ENCODE measurements around the gene ARF5. TPM values are rescaled to one million over a fixed set of nuclear protein-coding genes. Genes with fewer than 3 reads are reported as not detected.
A peak's percentile ranks its signal among the peaks of the same experiment; 100 is the strongest.
"Not testable (repeated sequence)": the region's sequence is repeated elsewhere in the genome, so short reads cannot be mapped to it uniquely, and the experiment has no call there.

Gene ARF5
- polyA plus RNA-seq, 1 donor, result 225 TPM

GRCh38 chr7:127566242-127566641 is 22.0 kb upstream of the ARF5 start:
- Histone ChIP-seq H3K36me3 (ENCODE audit: control insufficient read depth, insufficient read depth, low read length) (no peaks in the 10 kb centered on the region), H3K9me3 (ENCODE audit: control insufficient read depth, low read depth, low read length) (no peaks in the 10 kb centered on the region), H3K4me1 (ENCODE audit: control insufficient read depth, insufficient read depth, low read length) (no peaks in the 10 kb centered on the region), H3K27me3 (ENCODE audit: control insufficient read depth, insufficient read depth, low read length) (no peaks in the 10 kb centered on the region), H3K4me3 (ENCODE audit: low read length) (no peak overlapping the region), H3K27ac (ENCODE audit: low read length) (no peak overlapping the region)
- WGBS (ENCODE audit: insufficient coverage, low lambda C conversion rate), result no CpG with 5 or more reads among the region's 3 CpGs
- DNase-seq, result no peak

GRCh38 chr7:127568034-127568433 is 20.2 kb upstream of the ARF5 start:
- no CpG with 5 or more reads among the region's 3 CpGs for WGBS (ENCODE audit: insufficient coverage, low lambda C conversion rate)
- H3K36me3 ChIP-seq (ENCODE audit: control insufficient read depth, insufficient read depth, low read length); H3K27ac ChIP-seq (ENCODE audit: low read length); H3K4me3 ChIP-seq (ENCODE audit: low read length); H3K27me3 ChIP-seq (ENCODE audit: control insufficient read depth, insufficient read depth, low read length); DNase-seq; H3K4me1 ChIP-seq (ENCODE audit: control insufficient read depth, insufficient read depth, low read length); H3K9me3 ChIP-seq (ENCODE audit: control insufficient read depth, low read depth, low read length): not testable (repeated sequence)

- H3K36me3 ChIP-seq (ENCODE audit: control insufficient read depth, insufficient read depth, low read length), result no peaks in the 10 kb centered on the region
- no peak overlapping the region for H3K4me3 ChIP-seq (ENCODE audit: low read length)
- DNase-seq, result no peak
- no peaks in the 10 kb centered on the region for H3K27me3 ChIP-seq (ENCODE audit: control insufficient read depth, insufficient read depth, low read length)
- no peaks in the 10 kb centered on the region for H3K4me1 ChIP-seq (ENCODE audit: control insufficient read depth, insufficient read depth, low read length)
- H3K27ac ChIP-seq (ENCODE audit: low read length), result no peak overlapping the region
- WGBS (ENCODE audit: insufficient coverage, low lambda C conversion rate), result no CpG with 5 or more reads among the region's 3 CpGs
- no peaks in the 10 kb centered on the region for H3K9me3 ChIP-seq (ENCODE audit: control insufficient read depth, low read depth, low read length)
Observed at GRCh38 chr7:127571741-127572505, 16.3 kb upstream of the ARF5 start.

- Histone ChIP-seq H3K27ac (ENCODE audit: low read length) (no peak overlapping the region), H3K36me3 (ENCODE audit: control insufficient read depth, insufficient read depth, low read length) (peaks cover 39% of the 10 kb centered on the region), H3K4me1 (ENCODE audit: control insufficient read depth, insufficient read depth, low read length) (no peaks in the 10 kb centered on the region), H3K27me3 (ENCODE audit: control insufficient read depth, insufficient read depth, low read length) (no peaks in the 10 kb centered on the region), H3K4me3 (ENCODE audit: low read length) (no peak overlapping the region), H3K9me3 (ENCODE audit: control insufficient read depth, low read depth, low read length) (no peaks in the 10 kb centered on the region)
- no peak for DNase-seq
- 80% methylated on average over 1 of the region's 5 CpGs for WGBS (ENCODE audit: insufficient coverage, low lambda C conversion rate)
Observed at GRCh38 chr7:127578036-127578684, 10.1 kb upstream of the ARF5 start.

- WGBS (ENCODE audit: insufficient coverage, low lambda C conversion rate), result 100% methylated on average over 2 of the region's 4 CpGs
- peaks cover 2% of the 10 kb centered on the region for H3K4me1 ChIP-seq (ENCODE audit: control insufficient read depth, insufficient read depth, low read length)
Observed at GRCh38 chr7:127578711-127579275, 9.4 kb upstream of the ARF5 start.

GRCh38 chr7:127580612-127581011 is 7.6 kb upstream of the ARF5 start:
- H3K36me3 ChIP-seq (ENCODE audit: control insufficient read depth, insufficient read depth, low read length), result peaks cover 42% of the 10 kb centered on the region
- H3K4me1 ChIP-seq (ENCODE audit: control insufficient read depth, insufficient read depth, low read length), result peaks cover 12% of the 10 kb centered on the region

More at GRCh38 chr7:127578711-127579275, 9.4 kb upstream of the ARF5 start:
- H3K27me3 ChIP-seq (ENCODE audit: control insufficient read depth, insufficient read depth, low read length), result no peaks in the 10 kb centered on the region
- peaks cover 42% of the 10 kb centered on the region for H3K36me3 ChIP-seq (ENCODE audit: control insufficient read depth, insufficient read depth, low read length)
- no peak overlapping the region for H3K27ac ChIP-seq (ENCODE audit: low read length)
- no peaks in the 10 kb centered on the region for H3K9me3 ChIP-seq (ENCODE audit: control insufficient read depth, low read depth, low read length)
- DNase-seq, result no peak
- H3K4me3 ChIP-seq (ENCODE audit: low read length), result no peak overlapping the region

GRCh38 chr7:127581716-127582115 is 6.5 kb upstream of the ARF5 start:
- no peak overlapping the region for H3K27ac ChIP-seq (ENCODE audit: low read length)
- peaks cover 12% of the 10 kb centered on the region for H3K4me1 ChIP-seq (ENCODE audit: control insufficient read depth, insufficient read depth, low read length)
- no peak for DNase-seq
- no peaks in the 10 kb centered on the region for H3K27me3 ChIP-seq (ENCODE audit: control insufficient read depth, insufficient read depth, low read length)
- H3K36me3 ChIP-seq (ENCODE audit: control insufficient read depth, insufficient read depth, low read length), result peaks cover 42% of the 10 kb centered on the region
- WGBS (ENCODE audit: insufficient coverage, low lambda C conversion rate), result no CpG with 5 or more reads among the region's 1 CpG
- H3K4me3 ChIP-seq (ENCODE audit: low read length), result no peak overlapping the region
- no peaks in the 10 kb centered on the region for H3K9me3 ChIP-seq (ENCODE audit: control insufficient read depth, low read depth, low read length)

More at GRCh38 chr7:127580612-127581011, 7.6 kb upstream of the ARF5 start:
- no peak for DNase-seq
- H3K27me3 ChIP-seq (ENCODE audit: control insufficient read depth, insufficient read depth, low read length), result no peaks in the 10 kb centered on the region
- no peaks in the 10 kb centered on the region for H3K9me3 ChIP-seq (ENCODE audit: control insufficient read depth, low read depth, low read length)
- no peak overlapping the region for H3K27ac ChIP-seq (ENCODE audit: low read length)
- no peak overlapping the region for H3K4me3 ChIP-seq (ENCODE audit: low read length)

- Histone ChIP-seq H3K4me3 (ENCODE audit: low read length) (no peak overlapping the region), H3K9me3 (ENCODE audit: control insufficient read depth, low read depth, low read length) (no peaks in the 10 kb centered on the region), H3K4me1 (ENCODE audit: control insufficient read depth, insufficient read depth, low read length) (peaks cover 12% of the 10 kb centered on the region), H3K36me3 (ENCODE audit: control insufficient read depth, insufficient read depth, low read length) (peaks cover 42% of the 10 kb centered on the region), H3K27me3 (ENCODE audit: control insufficient read depth, insufficient read depth, low read length) (no peaks in the 10 kb centered on the region), H3K27ac (ENCODE audit: low read length) (no peak overlapping the region)
- WGBS (ENCODE audit: insufficient coverage, low lambda C conversion rate), result no CpG with 5 or more reads among the region's 14 CpGs
- no peak for DNase-seq
Observed at GRCh38 chr7:127582361-127582760, 5.8 kb upstream of the ARF5 start.

- WGBS (ENCODE audit: insufficient coverage, low lambda C conversion rate), result no CpG with 5 or more reads among the region's 12 CpGs
- DNase-seq, result no peak
- Histone ChIP-seq H3K4me1 (ENCODE audit: control insufficient read depth, insufficient read depth, low read length) (peaks cover 27% of the 10 kb centered on the region), H3K27ac (ENCODE audit: low read length) (no peak overlapping the region), H3K36me3 (ENCODE audit: control insufficient read depth, insufficient read depth, low read length) (peaks cover 31% of the 10 kb centered on the region), H3K4me3 (ENCODE audit: low read length) (peak overlapping the region; percentile 82), H3K27me3 (ENCODE audit: control insufficient read depth, insufficient read depth, low read length) (no peaks in the 10 kb centered on the region), H3K9me3 (ENCODE audit: control insufficient read depth, low read depth, low read length) (no peaks in the 10 kb centered on the region)
Observed at GRCh38 chr7:127584648-127585043, 3.6 kb upstream of the ARF5 start.

- peak; percentile 87 to 91 for DNase-seq
- peak within 1 kb of the TSS; percentile 82 for H3K4me3 ChIP-seq (ENCODE audit: low read length)
- H3K36me3 ChIP-seq (ENCODE audit: control insufficient read depth, insufficient read depth, low read length), result peaks cover 35% of the 10 kb centered on the region
- H3K9me3 ChIP-seq (ENCODE audit: control insufficient read depth, low read depth, low read length), result no peaks in the 10 kb centered on the region
- peaks cover 30% of the 10 kb centered on the region for H3K4me1 ChIP-seq (ENCODE audit: control insufficient read depth, insufficient read depth, low read length)
- no peaks in the 10 kb centered on the region for H3K27me3 ChIP-seq (ENCODE audit: control insufficient read depth, insufficient read depth, low read length)
- peak within 1 kb of the TSS; percentile 69 for H3K27ac ChIP-seq (ENCODE audit: low read length)
- WGBS (ENCODE audit: insufficient coverage, low lambda C conversion rate), result no CpG with 5 or more reads among the region's 78 CpGs
Observed at GRCh38 chr7:127585044-127585953, 2.9 kb upstream of the ARF5 start, which contains the start of gene GCC1. Gene GCC1 (minus strand): TSS chr7:127585596. CDS start chr7:127585182, 414 bp downstream.

Data from large intestine (tissue), 3 donors.